Neutrophil (primary cell): ENCODE data around the gene ZNF83.

Experiments used
- H3K27ac ChIP-seq: fragments of 200-600 bp; sonication (generic); 2 replicates; pipeline ENCODE4 v1.5.1; 2016; ENCODE audit warnings: mild to moderate bottlenecking, moderate library complexity
- H3K27me3 ChIP-seq: fragments of 200-600 bp; sonication (generic); 2 replicates; pipeline ENCODE4 v1.6.0; 2016; ENCODE audit warnings: mild to moderate bottlenecking
- H3K36me3 ChIP-seq: fragments of 200-600 bp; sonication (generic); 2 replicates; pipeline ENCODE4 v1.5.1; 2017
- H3K4me1 ChIP-seq, 2 experiments: fragments of 200-600 bp in 1 of 2; sonication (generic) in 1 of 2; 1 replicate in 1 of 2; 2 replicates in 1 of 2; pipeline versions ENCODE4 v1.5.1 to v1.6.1; 2013 to 2016; ENCODE audit warnings: low read depth in 1 of 2, low read length in 1 of 2, mild to moderate bottlenecking in 1 of 2, moderate library complexity in 1 of 2; ENCODE audit not compliant: control insufficient read depth in 1 of 2, insufficient read depth in 1 of 2
- H3K4me3 ChIP-seq, 2 experiments: fragments of 200-600 bp in 1 of 2; sonication (generic) in 1 of 2; 1 replicate in 1 of 2; 2 replicates in 1 of 2; pipeline ENCODE4 v1.5.1; 2013 to 2016; ENCODE audit warnings: low read depth in 1 of 2, low read length in 1 of 2, mild to moderate bottlenecking in 1 of 2, moderate library complexity in 1 of 2
- H3K9me3 ChIP-seq: fragments of 200-600 bp; sonication (generic); 2 replicates; pipeline ENCODE4 v1.5.1; 2016
- TF ChIP-seq, protein P1 (sequence below): fragments of 200-600 bp; sonication (generic); IDR thresholded peaks from 2 replicates; pipeline ENCODE4 v1.5.1; 2016; ENCODE audit warnings: antibody characterized with exemption

The ZNF83 gene

DNA sequence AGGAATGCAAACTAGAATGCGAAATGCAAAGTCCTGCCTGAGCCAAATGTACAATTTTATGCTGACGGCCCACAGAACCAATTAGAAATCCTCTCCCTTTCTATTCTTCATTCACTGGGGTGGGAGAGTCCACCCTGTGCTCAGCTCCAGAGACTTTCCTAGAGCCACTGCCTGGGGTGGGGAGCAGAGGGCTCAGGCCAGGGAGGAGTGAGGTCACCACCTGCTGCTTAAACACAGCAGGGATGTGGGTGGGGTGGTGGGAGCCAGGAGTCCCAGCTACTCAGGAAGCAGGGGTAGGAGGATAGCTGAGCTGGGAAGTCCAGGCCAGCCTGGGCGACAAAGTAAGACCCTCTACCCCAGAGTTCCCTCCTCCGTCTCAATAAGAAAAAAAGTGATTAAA is 26.9 kb upstream of the ZNF83 start:
- Histone ChIP-seq H3K4me1 (peaks cover 11 to 27% of the 10 kb centered on the region in 2 experiments), H3K27ac (peak overlapping the region; percentile 47), H3K27me3 (no peaks in the 10 kb centered on the region), H3K4me3 (no peak overlapping the region), H3K9me3 (no peaks in the 10 kb centered on the region), H3K36me3 (peaks cover 5% of the 10 kb centered on the region)
- TF ChIP-seq, protein P1, sequence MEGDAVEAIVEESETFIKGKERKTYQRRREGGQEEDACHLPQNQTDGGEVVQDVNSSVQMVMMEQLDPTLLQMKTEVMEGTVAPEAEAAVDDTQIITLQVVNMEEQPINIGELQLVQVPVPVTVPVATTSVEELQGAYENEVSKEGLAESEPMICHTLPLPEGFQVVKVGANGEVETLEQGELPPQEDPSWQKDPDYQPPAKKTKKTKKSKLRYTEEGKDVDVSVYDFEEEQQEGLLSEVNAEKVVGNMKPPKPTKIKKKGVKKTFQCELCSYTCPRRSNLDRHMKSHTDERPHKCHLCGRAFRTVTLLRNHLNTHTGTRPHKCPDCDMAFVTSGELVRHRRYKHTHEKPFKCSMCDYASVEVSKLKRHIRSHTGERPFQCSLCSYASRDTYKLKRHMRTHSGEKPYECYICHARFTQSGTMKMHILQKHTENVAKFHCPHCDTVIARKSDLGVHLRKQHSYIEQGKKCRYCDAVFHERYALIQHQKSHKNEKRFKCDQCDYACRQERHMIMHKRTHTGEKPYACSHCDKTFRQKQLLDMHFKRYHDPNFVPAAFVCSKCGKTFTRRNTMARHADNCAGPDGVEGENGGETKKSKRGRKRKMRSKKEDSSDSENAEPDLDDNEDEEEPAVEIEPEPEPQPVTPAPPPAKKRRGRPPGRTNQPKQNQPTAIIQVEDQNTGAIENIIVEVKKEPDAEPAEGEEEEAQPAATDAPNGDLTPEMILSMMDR: no peak

DNA sequence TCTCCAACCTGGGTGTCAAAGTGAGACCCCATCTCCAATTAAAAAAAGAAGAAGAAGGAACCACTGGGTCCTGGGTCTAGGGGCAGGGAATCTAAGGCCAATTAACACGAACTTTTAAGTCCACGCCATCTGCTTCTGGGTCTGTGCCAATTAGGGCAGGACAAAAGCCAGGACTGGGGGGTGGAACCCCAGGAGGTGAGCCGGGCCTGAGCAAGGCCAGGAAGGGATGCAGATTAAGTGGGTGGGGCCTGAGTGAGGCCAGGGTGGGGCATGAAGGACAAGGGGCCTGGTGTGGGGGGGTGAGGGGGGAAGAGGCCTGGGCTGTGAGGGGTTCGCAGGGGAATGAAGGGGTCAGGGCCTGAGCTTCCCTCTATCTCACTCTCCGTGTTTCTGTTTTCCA is 26.3 kb upstream of the ZNF83 start:
- peaks cover 9% of the 10 kb centered on the region for H3K36me3 ChIP-seq
- no peaks in the 10 kb centered on the region for H3K27me3 ChIP-seq
- no peak overlapping the region for H3K27ac ChIP-seq

DNA sequence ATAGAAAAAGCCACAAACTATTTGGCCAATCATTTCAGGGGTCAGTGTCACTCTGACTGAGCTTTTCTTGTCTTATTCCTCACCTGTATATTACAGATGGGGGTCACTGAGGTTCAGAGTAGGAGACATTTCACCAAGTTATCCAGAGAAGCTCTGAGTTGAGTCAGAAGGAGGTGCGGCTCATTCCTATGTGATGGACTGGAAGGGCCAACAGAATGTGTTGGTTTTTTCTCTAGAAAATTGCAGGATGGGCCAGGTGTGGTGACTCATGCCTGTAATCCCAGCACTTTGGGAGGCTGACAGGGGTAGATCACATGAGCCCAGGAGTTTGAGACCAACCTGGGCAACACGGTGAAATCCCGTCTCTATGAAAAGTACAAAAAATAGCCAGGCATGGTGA is 24.5 kb upstream of the ZNF83 start:
- Histone ChIP-seq H3K9me3 (no peaks in the 10 kb centered on the region), H3K36me3 (peaks cover 21% of the 10 kb centered on the region)
- TF ChIP-seq, protein P1: no peak

More for the DNA sequence above, 26.3 kb upstream of the ZNF83 start:
- TF ChIP-seq, protein P1: no peak
- H3K4me1 ChIP-seq: peaks cover 11 to 27% of the 10 kb centered on the region in 2 experiments
- no peaks in the 10 kb centered on the region for H3K9me3 ChIP-seq
- no peak overlapping the region for H3K4me3 ChIP-seq

DNA sequence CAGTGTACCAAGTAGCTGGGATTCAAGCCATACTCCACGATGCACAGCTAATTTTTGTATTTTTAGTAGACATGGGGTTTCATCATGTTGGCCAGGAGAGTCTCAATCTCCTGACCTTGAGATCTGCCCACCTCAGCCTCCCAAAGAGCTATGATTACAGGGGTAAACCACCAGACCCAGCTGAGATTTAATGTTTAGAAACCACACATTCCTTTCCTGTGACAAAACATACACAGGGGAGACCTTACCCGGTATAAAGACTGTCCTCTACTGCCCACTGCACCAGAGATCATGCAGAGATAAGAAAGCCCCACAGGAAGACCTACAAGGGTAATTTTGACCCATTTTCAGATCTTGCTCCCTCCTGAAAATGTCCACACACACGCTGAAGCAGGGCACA is 22.8 kb upstream of the ZNF83 start:
- Histone ChIP-seq H3K27ac (no peak overlapping the region), H3K27me3 (no peaks in the 10 kb centered on the region), H3K9me3 (no peaks in the 10 kb centered on the region), H3K36me3 (peaks cover 21% of the 10 kb centered on the region), H3K4me3 (no peak overlapping the region), H3K4me1 (peaks cover 11 to 12% of the 10 kb centered on the region in 2 experiments)
- TF ChIP-seq, protein P1: no peak

More for the DNA sequence above, 24.5 kb upstream of the ZNF83 start:
- Histone ChIP-seq H3K4me1 (peaks cover 11 to 27% of the 10 kb centered on the region in 2 experiments), H3K27ac (no peak overlapping the region), H3K27me3 (no peaks in the 10 kb centered on the region), H3K4me3 (no peak overlapping the region)

DNA sequence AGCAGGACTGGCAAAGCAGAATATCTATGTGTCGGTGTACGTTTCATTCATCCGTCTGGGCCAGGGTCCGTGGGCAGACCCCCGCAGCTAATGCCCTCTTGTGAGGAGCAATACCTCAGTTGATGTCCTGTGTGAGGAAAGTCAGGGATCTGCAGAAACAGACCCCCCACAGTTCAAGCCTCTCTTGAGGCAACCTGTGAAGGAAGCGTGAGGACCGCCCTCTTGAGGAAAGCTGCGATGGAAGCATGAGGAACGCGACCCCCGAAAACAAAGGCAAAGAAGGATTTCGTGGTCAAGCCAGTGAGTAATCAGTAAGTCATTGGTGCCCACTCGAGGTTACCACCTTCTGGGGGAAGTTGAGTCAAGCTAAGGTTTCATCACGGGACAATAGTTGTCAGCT is 20.9 kb upstream of the ZNF83 start:
- H3K9me3 ChIP-seq: peaks cover 3% of the 10 kb centered on the region
- TF ChIP-seq, protein P1: no peak
- H3K4me1 ChIP-seq: no peaks in the 10 kb centered on the region
- no peak overlapping the region for H3K27ac ChIP-seq
- peaks cover 35% of the 10 kb centered on the region for H3K36me3 ChIP-seq
- H3K4me3 ChIP-seq: no peak overlapping the region
- H3K27me3 ChIP-seq: no peaks in the 10 kb centered on the region

DNA sequence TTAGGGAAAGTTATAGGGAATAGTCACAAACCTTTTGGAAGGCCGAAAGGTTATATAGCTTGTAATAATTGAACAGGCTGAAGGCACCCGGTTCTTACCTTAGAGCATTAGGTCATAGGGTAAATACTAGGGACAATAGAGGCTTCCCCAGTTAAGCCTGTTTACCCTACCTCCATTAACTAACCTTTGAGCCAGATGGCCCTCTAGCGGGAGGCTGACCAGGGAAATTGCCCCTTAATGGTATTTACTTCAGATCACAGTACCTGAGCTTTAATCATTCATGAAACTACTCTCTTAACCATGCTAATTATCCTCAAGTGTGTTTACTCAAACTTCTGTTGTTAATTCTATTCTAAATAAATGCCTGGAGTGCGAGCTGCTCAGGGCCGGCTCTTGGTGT is 20.4 kb upstream of the ZNF83 start:
- Histone ChIP-seq H3K4me3 (no peak overlapping the region), H3K27me3 (no peaks in the 10 kb centered on the region), H3K27ac (no peak overlapping the region), H3K36me3 (peaks cover 37% of the 10 kb centered on the region), H3K4me1 (no peaks in the 10 kb centered on the region), H3K9me3 (peaks cover 3% of the 10 kb centered on the region)
- TF ChIP-seq, protein P1: no peak
